Parathyroid adenoma (tissue), 2 donors: ENCODE data around the gene HLA-DPB1.

Source experiments
- H2AFZ ChIP-seq: fragments of 300-600 bp; sonication (generic); one replicate; pipeline ENCODE4 v1.7.0; 2017; ENCODE audit warnings: antibody characterized with exemption, mild to moderate bottlenecking
- H3K27ac ChIP-seq: fragments of 300-600 bp; sonication (generic); one replicate; pipeline ENCODE4 v1.7.0; 2017
- H3K27me3 ChIP-seq: fragments of 300-600 bp; sonication (generic); one replicate; pipeline ENCODE4 v1.7.0; 2017; ENCODE audit warnings: low read length; ENCODE audit not compliant: control insufficient read depth, insufficient read depth
- H3K36me3 ChIP-seq: fragments of 300-600 bp; sonication (generic); one replicate; pipeline ENCODE4 v1.7.0; 2017; ENCODE audit warnings: low read length; ENCODE audit not compliant: control insufficient read depth, insufficient read depth
- H3K4me1 ChIP-seq: fragments of 300-600 bp; sonication (generic); one replicate; pipeline ENCODE4 v1.7.0; 2017; ENCODE audit warnings: control low read depth
- H3K4me2 ChIP-seq: fragments of 300-600 bp; sonication (generic); one replicate; pipeline ENCODE4 v1.7.0; 2017; ENCODE audit warnings: low read length
- H3K4me3 ChIP-seq: fragments of 300-600 bp; sonication (generic); one replicate; pipeline ENCODE4 v1.7.0; 2017; ENCODE audit warnings: low read depth, low read length
- H3K79me2 ChIP-seq: fragments of 300-600 bp; sonication (generic); one replicate; pipeline ENCODE4 v1.7.0; 2017; ENCODE audit warnings: control low read depth
- H3K9ac ChIP-seq: fragments of 300-600 bp; sonication (generic); one replicate; pipeline ENCODE4 v1.7.0; 2017; ENCODE audit warnings: mild to moderate bottlenecking
- H3K9me3 ChIP-seq: fragments of 300-600 bp; sonication (generic); one replicate; pipeline ENCODE4 v1.7.0; 2017; ENCODE audit warnings: low read length; ENCODE audit not compliant: control insufficient read depth
- TF ChIP-seq, protein P1 (sequence below): fragments of 300-600 bp; sonication (generic); IDR thresholded peaks from one replicate; pipeline ENCODE4 v1.7.0; 2017; ENCODE audit warnings: antibody characterized with exemption, mild to moderate bottlenecking
- donor health status: primary hyperparathyroidism.

The HLA-DPB1 gene

DNA sequence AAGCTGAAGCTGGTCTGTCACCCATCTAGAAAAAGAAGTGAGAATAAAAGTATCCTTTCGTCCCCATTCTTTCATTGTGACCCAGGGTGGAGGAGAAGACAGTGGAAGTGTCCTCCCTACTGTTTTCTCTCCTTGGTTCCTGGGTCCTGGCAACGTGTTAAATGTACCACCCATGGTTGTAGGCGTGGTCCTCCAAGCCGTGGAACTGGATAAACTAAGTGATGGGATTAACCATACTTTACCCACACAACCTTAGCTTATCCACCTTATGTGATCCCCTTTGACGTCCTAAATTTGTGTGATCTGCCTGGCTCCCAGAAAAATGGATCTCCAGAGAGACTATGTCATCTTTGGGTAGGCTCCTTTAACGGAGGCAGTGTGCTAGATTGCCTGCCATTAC lies 47.4 kb downstream of the HLA-DPB1 start:
- TF ChIP-seq, protein P1, sequence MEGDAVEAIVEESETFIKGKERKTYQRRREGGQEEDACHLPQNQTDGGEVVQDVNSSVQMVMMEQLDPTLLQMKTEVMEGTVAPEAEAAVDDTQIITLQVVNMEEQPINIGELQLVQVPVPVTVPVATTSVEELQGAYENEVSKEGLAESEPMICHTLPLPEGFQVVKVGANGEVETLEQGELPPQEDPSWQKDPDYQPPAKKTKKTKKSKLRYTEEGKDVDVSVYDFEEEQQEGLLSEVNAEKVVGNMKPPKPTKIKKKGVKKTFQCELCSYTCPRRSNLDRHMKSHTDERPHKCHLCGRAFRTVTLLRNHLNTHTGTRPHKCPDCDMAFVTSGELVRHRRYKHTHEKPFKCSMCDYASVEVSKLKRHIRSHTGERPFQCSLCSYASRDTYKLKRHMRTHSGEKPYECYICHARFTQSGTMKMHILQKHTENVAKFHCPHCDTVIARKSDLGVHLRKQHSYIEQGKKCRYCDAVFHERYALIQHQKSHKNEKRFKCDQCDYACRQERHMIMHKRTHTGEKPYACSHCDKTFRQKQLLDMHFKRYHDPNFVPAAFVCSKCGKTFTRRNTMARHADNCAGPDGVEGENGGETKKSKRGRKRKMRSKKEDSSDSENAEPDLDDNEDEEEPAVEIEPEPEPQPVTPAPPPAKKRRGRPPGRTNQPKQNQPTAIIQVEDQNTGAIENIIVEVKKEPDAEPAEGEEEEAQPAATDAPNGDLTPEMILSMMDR, result no peak
- H3K4me3 ChIP-seq, result no peak overlapping the region
- no peak overlapping the region for H2AFZ ChIP-seq
- H3K4me2 ChIP-seq, result no peak overlapping the region
- peaks cover 4% of the 10 kb centered on the region for H3K4me1 ChIP-seq
- no peaks in the 10 kb centered on the region for H3K79me2 ChIP-seq
- no peak overlapping the region for H3K27ac ChIP-seq
- no peaks in the 10 kb centered on the region for H3K36me3 ChIP-seq
- no peaks in the 10 kb centered on the region for H3K9me3 ChIP-seq
- H3K9ac ChIP-seq, result no peak overlapping the region
- H3K27me3 ChIP-seq, result no peaks in the 10 kb centered on the region

DNA sequence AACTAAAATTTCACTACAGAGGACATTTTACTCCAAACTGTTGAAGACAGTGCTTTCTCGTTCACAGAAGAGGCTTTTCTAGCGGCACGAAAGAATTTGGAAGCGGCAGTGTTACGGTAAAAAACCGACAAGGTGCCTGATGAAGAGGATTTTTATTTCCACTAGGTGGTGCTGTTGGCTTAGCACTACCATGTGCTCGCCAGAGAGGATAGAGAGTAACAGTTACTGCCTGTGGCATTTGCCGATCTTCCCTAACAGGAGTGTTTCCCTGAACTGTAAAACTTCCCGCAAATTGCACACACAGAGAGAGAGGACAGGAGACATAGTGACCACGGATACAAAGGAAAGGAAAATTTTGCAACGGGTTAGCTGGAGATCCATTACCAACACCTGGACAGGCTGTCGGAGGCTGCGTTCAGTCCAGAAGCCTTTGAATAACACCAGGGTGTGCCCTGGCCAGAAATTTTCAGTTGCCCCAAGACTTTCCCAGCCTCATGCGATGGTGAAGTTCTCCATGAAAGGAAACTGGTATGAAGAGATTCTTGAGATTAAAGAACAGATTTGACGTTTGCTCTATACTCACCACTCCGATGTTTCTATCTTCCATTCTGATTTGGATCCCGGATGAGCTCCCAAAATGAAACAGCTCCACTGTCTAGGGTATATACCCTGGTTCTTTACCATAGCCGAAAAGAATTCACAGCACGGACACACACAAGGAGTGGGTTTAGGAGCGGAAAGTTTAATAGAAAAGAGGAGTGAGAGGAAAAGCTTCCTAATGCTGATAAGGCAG lies 48.1 kb downstream of the HLA-DPB1 start:
- peaks cover 4% of the 10 kb centered on the region for H3K4me1 ChIP-seq
- no peaks in the 10 kb centered on the region for H3K79me2 ChIP-seq
- H3K27ac ChIP-seq, result no peak overlapping the region
- TF ChIP-seq, protein P1, result no peak
- H3K9me3 ChIP-seq, result no peaks in the 10 kb centered on the region
- H3K4me2 ChIP-seq, result no peak overlapping the region
- no peak overlapping the region for H3K4me3 ChIP-seq
- no peaks in the 10 kb centered on the region for H3K27me3 ChIP-seq
- no peak overlapping the region for H2AFZ ChIP-seq
- H3K9ac ChIP-seq, result no peak overlapping the region
- no peaks in the 10 kb centered on the region for H3K36me3 ChIP-seq

DNA sequence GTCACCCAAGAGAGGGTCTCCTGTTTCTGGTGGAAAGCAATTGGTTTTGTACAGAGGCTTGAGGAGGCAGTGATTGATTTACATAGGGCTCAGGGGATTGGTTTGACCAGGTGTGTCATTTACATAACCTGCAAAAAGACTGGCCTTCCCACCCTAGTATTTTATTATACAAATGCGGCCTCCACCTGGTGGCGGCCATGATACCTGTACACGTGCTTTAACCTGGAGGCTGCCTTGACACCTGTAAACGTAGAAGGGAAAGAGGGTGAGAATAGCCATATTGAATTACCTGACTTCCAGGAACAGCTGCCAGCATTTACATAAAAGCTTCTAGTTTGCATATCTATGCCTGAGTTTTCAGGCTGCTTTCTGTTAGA lies 48.7 kb downstream of the HLA-DPB1 start:
- Histone ChIP-seq H3K9me3 (no peaks in the 10 kb centered on the region), H3K79me2 (no peaks in the 10 kb centered on the region), H3K4me3 (no peak overlapping the region), H3K4me2 (no peak overlapping the region), H3K27ac (no peak overlapping the region), H3K4me1 (peaks cover 4% of the 10 kb centered on the region), H3K36me3 (no peaks in the 10 kb centered on the region), H2AFZ (no peak overlapping the region), H3K27me3 (no peaks in the 10 kb centered on the region), H3K9ac (no peak overlapping the region)
- TF ChIP-seq, protein P1, result no peak

DNA sequence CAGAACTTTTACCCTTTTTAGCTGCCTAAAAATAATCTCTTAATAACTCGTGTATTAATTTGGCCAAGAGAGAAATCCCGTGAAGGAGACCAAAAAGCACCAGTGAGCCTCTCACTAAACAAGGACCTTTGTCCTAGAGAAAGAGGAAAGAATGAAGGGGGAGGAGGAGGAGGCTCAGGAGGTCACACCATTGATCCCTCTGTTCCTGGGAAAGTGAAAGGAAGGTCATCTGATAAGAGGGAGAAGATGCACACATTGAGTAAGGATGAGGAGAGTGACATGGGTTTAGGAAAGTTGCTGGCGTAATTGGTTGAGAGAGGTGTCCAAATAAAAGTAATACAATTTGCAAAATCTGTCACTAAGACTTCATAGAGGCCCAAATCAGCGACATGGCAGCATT lies 49.2 kb downstream of the HLA-DPB1 start:
- Histone ChIP-seq H3K4me3 (no peak overlapping the region), H3K36me3 (no peaks in the 10 kb centered on the region), H3K27ac (no peak overlapping the region), H3K9ac (no peak overlapping the region), H2AFZ (no peak overlapping the region), H3K27me3 (no peaks in the 10 kb centered on the region), H3K79me2 (no peaks in the 10 kb centered on the region), H3K4me1 (peaks cover 4% of the 10 kb centered on the region), H3K4me2 (no peak overlapping the region), H3K9me3 (no peaks in the 10 kb centered on the region)
- TF ChIP-seq, protein P1, result no peak

DNA sequence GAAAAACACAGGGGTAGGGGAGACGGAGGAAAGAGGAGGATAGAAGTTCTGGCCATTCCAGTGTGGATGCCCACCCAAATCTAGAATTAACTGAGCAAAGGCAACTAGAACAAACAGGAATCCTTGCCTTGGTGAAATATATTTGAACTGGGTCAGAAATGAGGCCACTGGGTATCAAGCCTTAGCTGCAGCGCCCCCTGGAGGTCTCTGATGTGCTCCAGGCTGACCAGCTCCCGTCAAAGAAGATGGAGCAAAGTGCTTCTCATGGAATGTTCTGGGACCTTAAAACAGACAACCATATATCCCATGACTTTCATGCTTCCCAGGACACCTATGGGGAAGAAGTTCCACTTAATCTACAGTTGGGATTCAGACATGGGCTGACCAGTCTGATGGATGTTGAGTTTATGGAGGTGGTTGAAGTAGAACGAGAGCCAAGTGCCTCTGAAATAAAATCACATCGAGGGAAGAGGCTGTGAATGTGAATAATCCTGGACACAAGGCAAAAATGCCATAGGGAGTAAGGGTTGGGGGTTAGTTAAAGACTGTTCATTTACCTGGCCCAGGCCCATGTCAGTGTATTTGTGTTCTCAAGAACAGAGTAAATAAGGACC lies 50.4 kb downstream of the HLA-DPB1 start:
- TF ChIP-seq, protein P1, result peak; percentile 60
- Histone ChIP-seq H3K27me3 (no peaks in the 10 kb centered on the region), H3K36me3 (no peaks in the 10 kb centered on the region), H2AFZ (no peak overlapping the region), H3K4me1 (peaks cover 4% of the 10 kb centered on the region), H3K9me3 (no peaks in the 10 kb centered on the region), H3K4me2 (no peak overlapping the region), H3K9ac (no peak overlapping the region), H3K79me2 (no peaks in the 10 kb centered on the region), H3K27ac (no peak overlapping the region), H3K4me3 (no peak overlapping the region)
